ENCODE measurements around the gene TOPAZ1. TPM values are rescaled to one million over a fixed set of nuclear protein-coding genes. Genes with fewer than 3 reads are reported as not detected.
"Not testable (repeated sequence)": the region's sequence is repeated elsewhere in the genome, so short reads cannot be mapped to it uniquely, and the experiment has no call there.

Gene TOPAZ1
- total RNA-seq, 1 donor from 2014 or later = not detected

GRCh38 chr3:44343421-44343820 is 101.7 kb downstream of the TOPAZ1 start:
- Mint-ChIP-seq H3K27me3 (no peaks in the 10 kb centered on the region), H3K9me3 (no peaks in the 10 kb centered on the region), H3K4me1 (ENCODE audit: unreplicated experiment) (peaks cover 13% of the 10 kb centered on the region), H3K27ac (no peak overlapping the region), H3K4me3 (no peak overlapping the region), H3K36me3 (peaks cover 4% of the 10 kb centered on the region)
- no peak for DNase-seq (ENCODE audit: extremely low spot score, unreplicated experiment)
- no peak for TF ChIP-seq CTCF (conservative IDR thresholded peaks at IDR 0.05)

- not testable (repeated sequence) for H3K4me3 Mint-ChIP-seq; H3K27ac Mint-ChIP-seq; H3K4me1 Mint-ChIP-seq (ENCODE audit: unreplicated experiment); H3K27me3 Mint-ChIP-seq; DNase-seq (ENCODE audit: extremely low spot score, unreplicated experiment); H3K36me3 Mint-ChIP-seq; H3K9me3 Mint-ChIP-seq
Measured at GRCh38 chr3:44346590-44346989, 104.9 kb downstream of the TOPAZ1 start.

GRCh38 chr3:44348993-44349392 is 107.3 kb downstream of the TOPAZ1 start:
- no peaks in the 10 kb centered on the region for H3K27me3 Mint-ChIP-seq
- peaks cover 16% of the 10 kb centered on the region for H3K36me3 Mint-ChIP-seq
- H3K27ac Mint-ChIP-seq = peak overlapping the region; percentile 19
- no peak for TF ChIP-seq CTCF (conservative IDR thresholded peaks at IDR 0.05)
- no peak overlapping the region for H3K4me3 Mint-ChIP-seq
- no peaks in the 10 kb centered on the region for H3K4me1 Mint-ChIP-seq (ENCODE audit: unreplicated experiment)
- DNase-seq (ENCODE audit: extremely low spot score, unreplicated experiment) = no peak
- no peaks in the 10 kb centered on the region for H3K9me3 Mint-ChIP-seq

- Mint-ChIP-seq H3K4me1 (ENCODE audit: unreplicated experiment) (peaks cover 10% of the 10 kb centered on the region), H3K4me3 (no peak overlapping the region), H3K27me3 (no peaks in the 10 kb centered on the region), H3K36me3 (peaks cover 28% of the 10 kb centered on the region), H3K9me3 (no peaks in the 10 kb centered on the region), H3K27ac (no peak overlapping the region)
- no peak for TF ChIP-seq CTCF (conservative IDR thresholded peaks at IDR 0.05)
- no peak for DNase-seq (ENCODE audit: extremely low spot score, unreplicated experiment)
Measured at GRCh38 chr3:44353355-44353924, 111.8 kb downstream of the TOPAZ1 start.

GRCh38 chr3:44355362-44356033 is 113.8 kb downstream of the TOPAZ1 start:
- H3K27ac Mint-ChIP-seq = no peak overlapping the region
- no peak for TF ChIP-seq CTCF (conservative IDR thresholded peaks at IDR 0.05)
- H3K4me3 Mint-ChIP-seq = no peak overlapping the region
- peaks cover 20% of the 10 kb centered on the region for H3K4me1 Mint-ChIP-seq (ENCODE audit: unreplicated experiment)
- peaks cover 23% of the 10 kb centered on the region for H3K36me3 Mint-ChIP-seq
- no peaks in the 10 kb centered on the region for H3K9me3 Mint-ChIP-seq
- no peak for DNase-seq (ENCODE audit: extremely low spot score, unreplicated experiment)
- no peaks in the 10 kb centered on the region for H3K27me3 Mint-ChIP-seq

- no peaks in the 10 kb centered on the region for H3K9me3 Mint-ChIP-seq
- DNase-seq (ENCODE audit: extremely low spot score, unreplicated experiment) = no peak
- H3K4me1 Mint-ChIP-seq (ENCODE audit: unreplicated experiment) = peaks cover 24% of the 10 kb centered on the region
- peak overlapping the region; percentile 4 for H3K27ac Mint-ChIP-seq
- H3K36me3 Mint-ChIP-seq = peaks cover 14% of the 10 kb centered on the region
- no peak overlapping the region for H3K4me3 Mint-ChIP-seq
- no peak for TF ChIP-seq CTCF (conservative IDR thresholded peaks at IDR 0.05)
- no peaks in the 10 kb centered on the region for H3K27me3 Mint-ChIP-seq
Measured at GRCh38 chr3:44359146-44359751, 117.6 kb downstream of the TOPAZ1 start.

Measured in type B pancreatic cell (in vitro differentiated cells).